ENCODE data around the gene KCNMA1. TPM values are rescaled to one million over a fixed set of nuclear protein-coding genes. Genes with fewer than 3 reads are reported as not detected.

KCNMA1 gene
- total and polyA plus RNA-seq, 10 donors, result 9.3 to 114 (median 51.5) TPM

GRCh38 chr10:77240706-77241349 lies 396.8 kb downstream of the KCNMA1 start:
- DNase-seq, result no peak
- intact Hi-C loops (cut with DNase I; ENCODE audit: low total_unique reads), result no loop called here
- Histone ChIP-seq H3K27ac (no peak overlapping the region), H3K4me3 (no peak overlapping the region), H3K9me3 (no peaks in the 10 kb centered on the region), H3K36me3 (no peaks in the 10 kb centered on the region), H3K4me1 (peaks cover 0 to 15% (median 0%) of the 10 kb centered on the region in 6 donors), H3K27me3 (replicated peaks in 1 of 7) (no peaks in the 10 kb centered on the region)
- 86 to 94% (median 91%) methylated on average over 4 of the region's 4 CpGs for WGBS, 5 donors
- TF ChIP-seq CTCF (IDR thresholded peaks at IDR 0.05 in 8 of 11, conservative IDR thresholded peaks at IDR 0.05 in 3 of 11) (no peak), POLR2A (IDR thresholded peaks at IDR 0.05) (no peak), POLR2AphosphoS5 (IDR thresholded peaks at IDR 0.05) (no peak)

- intact Hi-C loops (cut with DNase I; ENCODE audit: low total_unique reads), result no loop called here
- Histone ChIP-seq H3K9me3 (no peaks in the 10 kb centered on the region), H3K27me3 (replicated peaks in 1 of 7) (no peaks in the 10 kb centered on the region), H3K4me3 (no peak overlapping the region), H3K36me3 (no peaks in the 10 kb centered on the region), H3K27ac (no peak overlapping the region), H3K4me1 (peaks cover 0 to 9% (median 0%) of the 10 kb centered on the region in 6 donors)
- no peak for DNase-seq
- 62 to 77% (median 69%) methylated on average over 5 of the region's 5 CpGs for WGBS, 5 donors
- TF ChIP-seq CTCF (IDR thresholded peaks at IDR 0.05 in 8 of 11, conservative IDR thresholded peaks at IDR 0.05 in 3 of 11) (no peak), POLR2A (IDR thresholded peaks at IDR 0.05) (no peak), POLR2AphosphoS5 (IDR thresholded peaks at IDR 0.05) (no peak)
Measured at GRCh38 chr10:77240041-77240652, 397.5 kb downstream of the KCNMA1 start.

- no peak for DNase-seq
- Histone ChIP-seq H3K36me3 (no peaks in the 10 kb centered on the region), H3K4me1 (no peaks in the 10 kb centered on the region), H3K27ac (no peak overlapping the region), H3K27me3 (replicated peaks in 1 of 7) (peaks cover 0 to 3% (median 0%) of the 10 kb centered on the region in 7 donors), H3K9me3 (no peaks in the 10 kb centered on the region), H3K4me3 (no peak overlapping the region)
- no peak for TF ChIP-seq POLR2A (IDR thresholded peaks at IDR 0.05)
- no peak for TF ChIP-seq CTCF (IDR thresholded peaks at IDR 0.05 in 8 of 11, conservative IDR thresholded peaks at IDR 0.05 in 3 of 11)
- TF ChIP-seq POLR2AphosphoS5 (IDR thresholded peaks at IDR 0.05), result no peak
- intact Hi-C loops (cut with DNase I; ENCODE audit: low total_unique reads), result no loop called here
Measured at GRCh38 chr10:77237120-77237519, 400.5 kb downstream of the KCNMA1 start.

- H3K9me3 ChIP-seq, result no peaks in the 10 kb centered on the region
- H3K27me3 ChIP-seq (replicated peaks in 1 of 7), result peaks cover 0 to 3% (median 0%) of the 10 kb centered on the region in 7 donors
- no peaks in the 10 kb centered on the region for H3K36me3 ChIP-seq
- H3K27ac ChIP-seq, result no peak overlapping the region
- DNase-seq, result no peak
- intact Hi-C loops (cut with DNase I; ENCODE audit: low total_unique reads), result no loop called here
- 82 to 97% (median 91%) methylated on average over 2 of the region's 2 CpGs for WGBS, 5 donors
- no peaks in the 10 kb centered on the region for H3K4me1 ChIP-seq
- TF ChIP-seq POLR2A (IDR thresholded peaks at IDR 0.05) (no peak), POLR2AphosphoS5 (IDR thresholded peaks at IDR 0.05) (no peak), CTCF (IDR thresholded peaks at IDR 0.05 in 8 of 11, conservative IDR thresholded peaks at IDR 0.05 in 3 of 11) (no peak)
- no peak overlapping the region for H3K4me3 ChIP-seq
Measured at GRCh38 chr10:77236700-77237099, 400.9 kb downstream of the KCNMA1 start.
